HG02973 (cell line): Measurements from ENCODE around the gene ROR1.

ENCODE experiments used
- ATAC-seq: cut with Tn5 transposase; IDR thresholded peaks from one replicate; pipeline ENCODE4 v1.9.1; 2021; ENCODE audit warnings: moderate library complexity; ENCODE audit not compliant: unreplicated experiment

The ROR1 gene

GRCh38 chr1:63923302-63923701 lies 149.5 kb downstream of the ROR1 start:
- no peak for ATAC-seq

- ATAC-seq, result no peak
Observed at GRCh38 chr1:63924600-63924999, 150.8 kb downstream of the ROR1 start.

- no peak for ATAC-seq
Observed at GRCh38 chr1:63928186-63929105, 154.6 kb downstream of the ROR1 start.

DNA sequence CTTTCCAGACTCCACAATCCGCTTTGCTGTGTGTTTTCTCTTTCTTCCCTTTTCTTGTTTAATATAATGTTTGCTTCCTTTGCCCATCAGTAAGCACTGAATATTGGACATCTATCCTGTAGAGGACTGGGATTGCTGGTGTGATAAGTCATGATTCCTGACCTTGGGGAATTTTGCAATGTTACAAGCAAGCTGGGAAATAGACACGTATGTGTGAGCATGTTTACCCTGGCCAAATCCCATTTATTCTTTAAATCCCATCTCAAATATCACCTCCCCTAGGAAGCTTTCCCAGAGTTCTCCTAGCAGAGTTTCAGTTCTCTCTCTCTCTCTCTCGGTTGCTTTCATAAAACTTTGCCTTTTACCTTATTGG lies 155.3 kb downstream of the ROR1 start:
- no peak for ATAC-seq

DNA sequence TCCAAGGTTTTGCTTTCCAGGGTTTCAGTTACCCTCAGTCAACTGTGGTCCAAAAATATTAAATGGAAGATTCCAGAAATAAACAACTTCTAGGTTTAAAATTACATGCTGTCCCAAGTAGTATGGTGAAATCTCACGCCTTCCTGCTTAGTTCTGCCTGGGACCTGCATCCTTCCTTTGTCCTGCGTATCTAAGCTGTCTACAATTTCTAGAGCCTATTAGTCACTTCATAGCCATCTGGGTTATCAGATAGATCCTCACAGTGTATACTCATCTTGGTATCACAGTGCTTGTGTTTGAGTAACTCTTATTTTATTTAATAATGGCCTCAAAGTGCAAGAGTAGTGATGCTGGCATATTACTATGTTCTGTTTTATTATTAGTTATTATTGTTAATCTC lies 157.7 kb downstream of the ROR1 start:
- ATAC-seq, result no peak

DNA sequence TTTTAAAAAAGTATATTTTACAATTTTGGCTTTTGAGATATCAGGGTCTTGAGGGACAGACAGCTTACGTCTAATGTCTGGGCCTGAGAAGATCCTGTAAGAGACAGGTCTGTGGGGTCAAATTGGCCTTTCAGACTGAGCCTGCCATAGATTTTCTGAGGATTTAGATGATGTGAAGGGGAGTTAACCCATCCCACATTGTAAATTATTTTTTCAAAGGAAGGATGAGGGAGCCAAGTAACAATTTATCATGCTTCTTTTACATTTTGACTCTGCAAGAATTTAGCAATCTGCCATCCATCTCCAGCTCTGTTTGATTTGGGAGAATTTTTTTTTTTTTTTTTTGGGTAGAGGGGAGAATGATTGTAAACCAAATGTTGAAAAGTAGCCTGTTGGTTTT lies 160.9 kb downstream of the ROR1 start:
- no peak for ATAC-seq

GRCh38 chr1:63935143-63935542 lies 161.3 kb downstream of the ROR1 start:
- peak; percentile 33 for ATAC-seq

DNA sequence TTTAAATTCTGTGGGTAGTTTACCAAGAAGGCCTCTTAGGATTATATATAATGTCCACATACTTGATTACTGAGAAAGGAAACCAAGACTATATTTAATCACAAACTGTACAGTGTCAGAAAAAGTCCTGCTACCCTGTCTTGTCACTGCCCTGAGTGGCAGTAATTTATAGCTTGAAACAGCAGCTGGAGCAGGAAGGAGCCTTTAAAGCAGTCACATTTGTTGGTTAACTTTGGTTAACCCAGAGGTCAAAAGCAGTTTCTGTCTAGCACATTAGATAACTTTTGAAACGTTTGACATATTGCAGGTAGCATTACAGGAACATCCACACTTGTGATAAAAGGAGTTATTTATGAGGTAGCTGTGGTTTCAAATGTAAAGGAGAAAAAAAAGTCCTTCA lies 161.7 kb downstream of the ROR1 start:
- peak; percentile 56 for ATAC-seq

GRCh38 chr1:63936276-63936675 lies 162.5 kb downstream of the ROR1 start:
- ATAC-seq, result no peak

GRCh38 chr1:63936801-63937200 lies 163.0 kb downstream of the ROR1 start:
- ATAC-seq, result no peak

GRCh38 chr1:63937461-63938022 lies 163.7 kb downstream of the ROR1 start:
- no peak for ATAC-seq

DNA sequence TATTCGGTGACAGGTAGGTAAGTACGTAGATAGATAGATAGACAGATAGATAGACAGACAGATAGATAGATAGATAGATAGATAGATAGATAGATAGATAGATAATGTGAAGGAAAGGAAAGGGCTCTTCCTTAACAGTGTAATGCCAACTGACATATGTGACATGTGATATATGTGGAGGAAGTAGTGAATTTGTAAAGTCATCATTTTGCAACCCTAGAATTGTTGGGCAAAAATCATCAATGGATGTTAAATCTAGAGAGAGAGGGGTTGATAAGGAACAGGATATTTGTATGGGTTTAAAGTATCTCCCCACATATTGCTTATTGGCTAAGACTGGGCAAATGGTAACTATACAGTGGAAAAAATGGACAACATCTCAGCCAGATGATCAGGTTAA lies 166.6 kb downstream of the ROR1 start:
- ATAC-seq, result no peak

DNA sequence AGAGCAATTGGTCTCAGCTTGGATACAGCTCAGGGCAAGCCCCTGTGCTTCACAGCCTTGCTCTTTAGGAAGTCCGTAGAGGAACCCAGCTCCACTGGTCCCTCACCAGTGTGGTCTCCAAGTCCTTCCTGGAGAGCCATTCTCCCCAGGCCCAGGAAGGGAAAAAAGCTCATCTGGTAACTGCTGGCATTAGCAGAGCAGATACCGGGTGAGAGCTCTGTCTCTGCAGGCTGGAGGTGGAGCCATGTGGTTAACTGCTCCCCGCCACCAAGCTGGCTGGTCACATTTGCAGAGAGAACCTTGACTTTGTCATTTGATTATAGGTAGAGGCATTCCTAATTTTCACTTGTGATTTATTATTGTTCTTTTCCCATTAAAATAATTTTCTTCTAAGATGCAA lies 169.6 kb downstream of the ROR1 start:
- no peak for ATAC-seq

GRCh38 chr1:63945943-63946342 lies 172.1 kb downstream of the ROR1 start:
- no peak for ATAC-seq

GRCh38 chr1:63946866-63947491 lies 173.2 kb downstream of the ROR1 start:
- no peak for ATAC-seq

DNA sequence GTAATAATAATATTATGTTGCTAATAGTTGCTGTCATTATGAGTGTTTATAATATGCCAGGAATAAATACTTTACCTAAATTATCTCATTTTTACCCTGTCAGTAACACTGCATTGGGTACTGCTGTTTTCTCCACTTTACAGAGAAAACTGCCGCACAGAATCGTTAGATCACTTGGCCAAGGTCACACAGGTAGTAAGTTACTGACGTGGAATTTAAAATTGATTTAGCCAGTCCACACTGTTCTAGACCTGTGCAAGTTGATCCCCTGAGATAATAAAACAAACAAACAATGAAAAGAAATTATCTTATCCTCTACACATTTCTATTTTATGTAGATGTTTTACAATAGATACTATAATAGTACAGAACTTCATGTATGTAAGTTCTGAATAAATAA lies 174.1 kb downstream of the ROR1 start:
- no peak for ATAC-seq

DNA sequence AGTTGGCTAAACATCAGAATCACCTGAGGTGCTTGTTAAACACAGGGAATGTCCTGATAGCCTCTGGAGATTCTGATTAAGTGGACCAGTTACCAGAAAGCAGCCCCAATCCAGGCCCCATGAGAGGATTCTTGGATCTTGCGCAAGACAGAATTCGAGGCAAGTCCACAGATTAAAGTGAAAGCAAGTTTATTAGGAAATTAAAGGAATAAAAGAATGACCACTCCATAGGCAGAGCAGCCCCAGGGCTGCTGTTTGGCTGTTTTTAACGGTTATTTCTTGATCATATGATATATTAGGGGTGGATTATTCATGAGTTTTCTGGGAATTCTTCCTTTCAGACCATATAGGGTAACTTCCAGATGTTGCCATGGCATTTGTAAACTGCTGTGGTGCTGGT lies 176.2 kb downstream of the ROR1 start:
- ATAC-seq, result no peak

DNA sequence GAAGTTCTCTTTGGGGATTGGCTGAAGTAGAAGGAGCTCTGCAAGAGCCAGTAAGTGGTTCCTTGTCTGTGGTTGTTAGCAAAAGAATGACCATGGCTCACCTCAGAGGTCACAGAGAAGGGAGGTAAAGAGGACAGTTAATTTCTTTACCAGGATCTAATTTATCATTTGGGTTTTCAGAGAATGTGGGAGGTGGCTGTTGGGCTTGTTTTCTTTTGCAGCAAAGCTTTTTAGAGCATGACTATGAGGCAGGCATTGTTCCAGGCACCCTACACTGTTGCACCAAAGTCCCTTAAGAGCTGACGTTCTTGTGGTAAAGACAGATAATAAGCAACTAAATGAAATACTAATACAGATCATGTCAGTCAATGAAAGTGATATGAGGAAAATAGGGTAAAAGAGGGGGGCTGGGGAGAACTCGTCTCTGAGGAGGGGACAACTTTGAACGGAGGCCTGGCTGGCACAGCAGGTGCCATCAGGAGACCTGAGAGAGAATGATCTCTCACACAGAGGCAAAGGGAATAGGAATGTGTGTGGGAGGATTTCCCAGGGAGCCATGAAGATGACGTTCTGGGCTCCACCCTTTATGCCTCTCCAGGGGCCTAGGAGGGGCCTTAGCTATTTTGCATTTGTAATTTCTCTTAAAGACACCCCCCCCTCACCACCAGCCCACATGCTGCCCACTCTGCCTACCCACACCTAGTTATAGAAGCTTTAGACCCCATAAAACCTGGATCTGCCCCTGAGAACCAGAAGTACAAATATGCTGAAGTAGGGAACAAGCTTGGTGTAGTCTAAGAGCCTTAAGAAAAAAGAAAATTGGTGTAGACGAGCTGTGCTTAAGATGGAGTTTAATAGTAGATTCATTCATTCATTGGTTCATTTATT lies 177.5 kb downstream of the ROR1 start:
- no peak for ATAC-seq

DNA sequence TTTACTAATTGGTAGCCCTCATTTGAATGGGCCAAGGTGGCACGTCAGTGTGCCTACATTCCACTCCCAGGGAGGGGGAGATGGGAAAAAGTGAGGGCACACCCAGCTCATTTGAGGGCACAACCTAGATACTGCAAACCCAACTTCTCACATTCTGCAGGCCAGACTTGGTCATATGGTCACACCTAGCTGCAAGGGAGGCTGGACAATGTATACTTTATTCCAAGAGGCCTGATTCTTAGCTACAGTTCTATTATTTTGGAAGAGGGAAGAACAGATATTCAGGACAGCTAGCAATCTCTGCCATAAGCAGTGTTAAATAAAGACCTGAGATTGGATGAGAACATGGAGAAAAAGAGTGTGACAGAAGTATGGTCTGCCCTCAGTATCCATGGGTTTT lies 180.4 kb downstream of the ROR1 start:
- ATAC-seq, result no peak

DNA sequence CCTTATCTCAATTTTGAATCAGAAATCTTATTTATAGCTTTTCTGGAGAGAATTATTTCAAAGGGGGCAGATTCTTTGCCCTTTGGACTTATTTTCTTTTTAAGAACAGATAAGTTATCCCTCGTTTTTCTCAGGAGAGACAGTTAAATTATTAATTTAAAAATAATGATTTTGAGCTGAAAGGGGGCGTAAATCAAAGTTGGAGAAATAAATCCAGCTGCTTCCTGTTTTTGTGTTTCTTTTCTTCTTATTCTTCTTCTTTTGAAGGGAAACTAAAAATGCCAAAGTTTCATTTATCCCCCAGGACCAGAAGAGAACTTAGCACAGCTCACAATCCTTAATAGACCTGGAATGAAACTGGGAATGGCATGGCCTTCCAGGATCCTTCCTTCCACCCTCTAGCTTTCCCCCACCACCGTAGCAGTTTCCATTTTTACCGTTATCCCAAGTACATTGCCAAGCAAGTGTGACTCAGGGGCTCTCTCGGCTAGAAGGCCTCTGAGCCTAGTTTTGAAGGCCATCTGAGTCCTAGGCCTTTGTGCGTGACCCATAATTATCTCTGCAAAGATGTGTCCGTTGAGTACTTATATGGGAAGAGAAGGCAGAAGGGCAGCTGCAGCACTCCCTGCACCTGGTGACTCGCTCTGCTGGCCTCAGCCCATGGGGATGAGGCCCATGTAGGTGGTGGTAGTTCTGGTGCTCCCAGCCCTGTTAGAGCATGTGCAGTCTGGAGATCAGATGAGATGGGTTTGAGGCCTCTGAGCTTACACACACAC lies 181.7 kb downstream of the ROR1 start:
- no peak for ATAC-seq
